GM15510 (cell line): ENCODE measurements around the gene C1orf232.

Experiments used
- POLR2A ChIP-seq: IDR thresholded peaks from 3 replicates; pipeline ENCODE4 v1.6.1; 2011; ENCODE audit warnings: borderline replicate concordance; ENCODE audit not compliant: insufficient read length; ENCODE audit errors: extremely low read depth

The C1orf232 gene

GRCh38 chr1:26168410-26169197 lies at the start of gene C1orf232:
C1orf232 (minus strand) TSS chr1:26168963; CDS start chr1:26168499, 464 bp downstream.
- TF ChIP-seq POLR2A = no peak

- no peak for TF ChIP-seq POLR2A
Observed at GRCh38 chr1:26215246-26215645, 46.5 kb upstream of the C1orf232 start.

- no peak for TF ChIP-seq POLR2A
Observed at GRCh38 chr1:26213335-26213905, 44.7 kb upstream of the C1orf232 start.

GRCh38 chr1:26212726-26213125 lies 44.0 kb upstream of the C1orf232 start:
- TF ChIP-seq POLR2A = no peak

- no peak for TF ChIP-seq POLR2A
Observed at GRCh38 chr1:26210147-26210870, 41.5 kb upstream of the C1orf232 start.

GRCh38 chr1:26203642-26204318 lies 35.0 kb upstream of the C1orf232 start:
- TF ChIP-seq POLR2A = no peak

GRCh38 chr1:26200413-26200812 lies 31.6 kb upstream of the C1orf232 start:
- TF ChIP-seq POLR2A = no peak

- no peak for TF ChIP-seq POLR2A
Observed at GRCh38 chr1:26197813-26198212, 29.1 kb upstream of the C1orf232 start.

GRCh38 chr1:26197301-26197700 lies 28.5 kb upstream of the C1orf232 start:
- TF ChIP-seq POLR2A = no peak

GRCh38 chr1:26195805-26196204 lies 27.0 kb upstream of the C1orf232 start:
- no peak for TF ChIP-seq POLR2A

GRCh38 chr1:26191739-26192138 lies 23.0 kb upstream of the C1orf232 start:
- TF ChIP-seq POLR2A = no peak

GRCh38 chr1:26190373-26190987 lies 21.7 kb upstream of the C1orf232 start, which contains the start of gene CATSPER4:
CATSPER4 (plus strand) TSS chr1:26190602; CDS start chr1:26190628, 26 bp downstream.
- no peak for TF ChIP-seq POLR2A

GRCh38 chr1:26189751-26190275 lies 21.1 kb upstream of the C1orf232 start:
- TF ChIP-seq POLR2A = no peak

- no peak for TF ChIP-seq POLR2A
Observed at GRCh38 chr1:26189331-26189730, 20.6 kb upstream of the C1orf232 start.
